Esophagus squamous epithelium (tissue), 4 donors: ENCODE measurements around the gene ERG.

Source experiments
- POLR2A ChIP-seq, 4 donors: fragments of 450-650 bp; IDR thresholded peaks; one replicate each; pipeline ENCODE4 v1.6.1; 2017; ENCODE audit warnings: antibody characterized with exemption in 4 of 4, mild to moderate bottlenecking in 4 of 4, moderate library complexity in 3 of 4
- TF ChIP-seq, protein P1 (sequence below), 6 experiments: fragments of 450-650 bp in 4 of 6; fragments of 200-600 bp in 2 of 6; sonication (generic) in 2 of 6; IDR thresholded peaks; one replicate each; pipeline ENCODE4 v1.5.1; 2016 to 2019; ENCODE audit warnings: antibody characterized with exemption in 6 of 6, mild to moderate bottlenecking in 4 of 6, moderate library complexity in 4 of 6

- TF ChIP-seq, protein P1, sequence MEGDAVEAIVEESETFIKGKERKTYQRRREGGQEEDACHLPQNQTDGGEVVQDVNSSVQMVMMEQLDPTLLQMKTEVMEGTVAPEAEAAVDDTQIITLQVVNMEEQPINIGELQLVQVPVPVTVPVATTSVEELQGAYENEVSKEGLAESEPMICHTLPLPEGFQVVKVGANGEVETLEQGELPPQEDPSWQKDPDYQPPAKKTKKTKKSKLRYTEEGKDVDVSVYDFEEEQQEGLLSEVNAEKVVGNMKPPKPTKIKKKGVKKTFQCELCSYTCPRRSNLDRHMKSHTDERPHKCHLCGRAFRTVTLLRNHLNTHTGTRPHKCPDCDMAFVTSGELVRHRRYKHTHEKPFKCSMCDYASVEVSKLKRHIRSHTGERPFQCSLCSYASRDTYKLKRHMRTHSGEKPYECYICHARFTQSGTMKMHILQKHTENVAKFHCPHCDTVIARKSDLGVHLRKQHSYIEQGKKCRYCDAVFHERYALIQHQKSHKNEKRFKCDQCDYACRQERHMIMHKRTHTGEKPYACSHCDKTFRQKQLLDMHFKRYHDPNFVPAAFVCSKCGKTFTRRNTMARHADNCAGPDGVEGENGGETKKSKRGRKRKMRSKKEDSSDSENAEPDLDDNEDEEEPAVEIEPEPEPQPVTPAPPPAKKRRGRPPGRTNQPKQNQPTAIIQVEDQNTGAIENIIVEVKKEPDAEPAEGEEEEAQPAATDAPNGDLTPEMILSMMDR (IDR thresholded peaks at IDR 0.05): no peak
- no peak for TF ChIP-seq POLR2A (IDR thresholded peaks at IDR 0.05)
Measured at GRCh38 chr21:38388647-38389353, 109.5 kb downstream of the ERG start.
